Gastrocnemius medialis (tissue), 4 donors: ENCODE measurements around the gene ZNF565. TPM values are rescaled to one million over a fixed set of nuclear protein-coding genes. Genes with fewer than 3 reads are reported as not detected.
A peak's percentile ranks its signal among the peaks of the same experiment; 100 is the strongest.

Experiments
- ATAC-seq, 2 donors: fragments of 150-250 bp; one replicate each; pipeline ENCODE4 v1.9.1; 2016
- DNase-seq, 2 donors: peaks; one replicate each; pipeline ENCODE4 v3.0.0-alpha.2; 2019
- H3K27ac ChIP-seq, 4 donors: fragments of 200-600 bp; sonication (generic); 1 replicate in 1 of 4; 2 replicates in 3 of 4; pipeline ENCODE4 v1.5.1; 2016 to 2018; ENCODE audit warnings: mild to moderate bottlenecking in 2 of 4, moderate library complexity in 1 of 4
- H3K27me3 ChIP-seq, 3 donors: fragments of 200-600 bp; sonication (generic) in 2 of 3; 1 replicate in 1 of 3; 2 replicates in 2 of 3; pipeline versions ENCODE4 v1.5.1 to v1.6.0; 2016 to 2019; ENCODE audit warnings: mild to moderate bottlenecking in 1 of 3, moderate library complexity in 1 of 3
- H3K36me3 ChIP-seq, 2 donors: fragments of 200-600 bp; sonication (generic) in 1 of 2; one replicate each; pipeline ENCODE4 v1.5.1; 2017 to 2018
- H3K4me1 ChIP-seq, 2 donors: fragments of 200-600 bp; sonication (generic) in 1 of 2; one replicate each; pipeline ENCODE4 v1.5.1; 2016 to 2017; ENCODE audit warnings: mild to moderate bottlenecking in 2 of 2
- H3K4me3 ChIP-seq, 4 donors: fragments of 200-600 bp; sonication (generic) in 3 of 4; 1 replicate in 1 of 4; 2 replicates in 3 of 4; pipeline ENCODE4 v1.5.1; 2016 to 2019; ENCODE audit warnings: mild to moderate bottlenecking in 2 of 4
- H3K9me3 ChIP-seq, 3 donors: fragments of 200-600 bp; sonication (generic) in 2 of 3; 1 replicate in 1 of 3; 2 replicates in 2 of 3; pipeline ENCODE4 v1.5.1; 2016 to 2019
- CTCF ChIP-seq, 5 experiments: fragments of 450-650 bp in 3 of 5; fragments of 200-600 bp in 2 of 5; sonication (generic) in 2 of 5; IDR thresholded peaks in 4 of 5; conservative IDR thresholded peaks in 1 of 5; 1 replicate in 4 of 5; 2 replicates in 1 of 5; pipeline ENCODE4 v1.5.1; 2016 to 2019; ENCODE audit warnings: antibody characterized with exemption in 5 of 5, mild to moderate bottlenecking in 3 of 5, moderate library complexity in 3 of 5
- POLR2A ChIP-seq, 2 donors: fragments of 450-650 bp; IDR thresholded peaks; one replicate each; pipeline ENCODE4 v1.6.1; 2017; ENCODE audit warnings: antibody characterized with exemption in 2 of 2, mild to moderate bottlenecking in 2 of 2, moderate library complexity in 2 of 2
- in situ Hi-C, 4 donors: fragments of 200-750 bp; cut with MboI; loops; one replicate each; pipeline versions ENCODE4 v1.15.0 to v1.8.0; 2017; ENCODE audit warnings: low sequenced_read_pairs in 4 of 4
- intact Hi-C: fragments of 100-400 bp; cut with DNase I; formaldehyde crosslinking; loops from one replicate; pipeline ENCODE4 v1.15.1; 2023; ENCODE audit warnings: low total_unique reads
- total RNA-seq, 4 donors: library from RNA; depleted of rRNA; stranded (reverse); fragments of >200 nt; gene quantifications; one replicate each; pipeline versions ENCODE4 v1.1.0 to v1.2.3, GENCODE V29; 2016

Gene ZNF565
- 1 to 10 TPM; 1.7 to 5.3 (median 2.3) TPM for total RNA-seq

GRCh38 chr19:36214386-36215275 lies at the start of gene ZNF565, which contains the start of gene ZNF146:
Gene ZNF565 (minus strand): TSS chr19:36214665. CDS start chr19:36201985, 12,680 bp downstream.
Gene ZNF146 (plus strand): TSS chr19:36215106. CDS start chr19:36236441, 21,335 bp downstream.
- in situ Hi-C loops = no loop called here
- H3K4me1 ChIP-seq = peaks cover 28 to 29% of the 10 kb centered on the region in 2 donors
- peak; percentile 98 for ATAC-seq

DNA sequence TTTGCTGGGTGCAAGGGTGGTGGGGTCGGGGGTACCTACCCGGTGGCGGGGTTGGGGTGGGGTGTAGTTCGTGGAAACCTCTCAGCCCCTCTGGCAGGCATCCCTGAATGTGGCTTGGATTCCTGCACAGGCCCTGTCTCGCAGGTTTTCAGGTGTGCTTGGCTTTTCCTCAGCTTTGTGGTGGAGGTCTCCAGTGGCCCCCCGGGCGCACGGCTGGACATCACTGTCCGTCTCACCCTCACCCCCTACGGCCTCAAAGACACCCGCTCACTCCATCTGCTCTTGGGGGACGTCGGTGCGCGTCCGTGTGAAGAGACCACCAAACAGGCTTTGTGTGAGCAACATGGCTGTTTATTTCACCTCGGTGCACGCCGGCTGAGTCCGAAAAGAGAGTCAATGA lies 44.7 kb upstream of the ZNF565 start:
- Histone ChIP-seq H3K4me1 (no peaks in the 10 kb centered on the region), H3K9me3 (no peaks in the 10 kb centered on the region), H3K27ac (no peak overlapping the region), H3K36me3 (no peaks in the 10 kb centered on the region), H3K4me3 (no peak overlapping the region), H3K27me3 (peaks cover 0 to 9% (median 0%) of the 10 kb centered on the region in 3 donors)
- TF ChIP-seq CTCF (IDR thresholded peaks at IDR 0.05 in 4 of 5, conservative IDR thresholded peaks at IDR 0.05 in 1 of 5) = no peak
- ATAC-seq (no peak), DNase-seq (no peak)
- in situ Hi-C loops (no loop called here), intact Hi-C loops (no loop called here)

More at GRCh38 chr19:36214386-36215275, at the start of gene ZNF565, which contains the start of gene ZNF146:
- H3K27ac ChIP-seq = peak within 1 kb of the TSS; percentile 89 to 98 (median 96)
- H3K9me3 ChIP-seq = no peaks in the 10 kb centered on the region
- peak; percentile 96 to 98 for DNase-seq
- H3K36me3 ChIP-seq = no peaks in the 10 kb centered on the region
- intact Hi-C loops = loop anchor here (1.0 to 10.0 kb wide), 9 partner anchors 60 to 1000 kb away; partner anchors contain the start of genes COX7A1, HSPB6, LRFN3 and PROSER3
- peak within 1 kb of the TSS; percentile 76 to 93 (median 77) for H3K4me3 ChIP-seq
- TF ChIP-seq CTCF (IDR thresholded peaks at IDR 0.05 in 4 of 5, conservative IDR thresholded peaks at IDR 0.05 in 1 of 5) = peak in 1 of 5 experiments; percentile 8
- peak; percentile 78 to 87 for TF ChIP-seq POLR2A (IDR thresholded peaks at IDR 0.05)
- no peaks in the 10 kb centered on the region for H3K27me3 ChIP-seq

GRCh38 chr19:36258028-36258875 lies 43.8 kb upstream of the ZNF565 start:
- H3K4me3 ChIP-seq = peak overlapping the region in 2 of 4 donors; percentile 35 to 62
- H3K27ac ChIP-seq = no peak overlapping the region
- no peaks in the 10 kb centered on the region for H3K4me1 ChIP-seq
- DNase-seq (no peak), ATAC-seq (no peak)
- H3K27me3 ChIP-seq = peaks cover 0 to 9% (median 0%) of the 10 kb centered on the region in 3 donors
- in situ Hi-C loops (no loop called here), intact Hi-C loops (no loop called here)
- no peaks in the 10 kb centered on the region for H3K9me3 ChIP-seq
- H3K36me3 ChIP-seq = no peaks in the 10 kb centered on the region
- TF ChIP-seq POLR2A (IDR thresholded peaks at IDR 0.05) (no peak), CTCF (IDR thresholded peaks at IDR 0.05 in 4 of 5, conservative IDR thresholded peaks at IDR 0.05 in 1 of 5) (no peak)

- Histone ChIP-seq H3K27me3 (peaks cover 0 to 9% (median 0%) of the 10 kb centered on the region in 3 donors), H3K9me3 (no peaks in the 10 kb centered on the region), H3K27ac (peak overlapping the region in 1 of 4 donors; percentile 41), H3K36me3 (no peaks in the 10 kb centered on the region), H3K4me3 (peak overlapping the region in 3 of 4 donors; percentile 35 to 62 (median 37)), H3K4me1 (no peaks in the 10 kb centered on the region)
- ATAC-seq = no peak
- in situ Hi-C loops = no loop called here
- TF ChIP-seq POLR2A (IDR thresholded peaks at IDR 0.05) = no peak
- no peak for TF ChIP-seq CTCF (IDR thresholded peaks at IDR 0.05 in 4 of 5, conservative IDR thresholded peaks at IDR 0.05 in 1 of 5)
- no peak for DNase-seq
- intact Hi-C loops = no loop called here
These were observed 43.0 kb upstream of the ZNF565 start for GRCh38 chr19:36257520-36257876.
